GM04503 (cell line): Measurements from ENCODE around the gene BMAL2.

Experiments
- DNase-seq: peaks from one replicate; pipeline ENCODE4 v3.0.0-alpha.2; 2012; ENCODE audit warnings: low read depth

The BMAL2 gene

GRCh38 chr12:27332714-27333402 is at the start of gene BMAL2:
TSS of gene BMAL2 (plus strand) at chr12:27332836. CDS start at chr12:27333073, 237 bp downstream.
- no peak for DNase-seq

- no peak for DNase-seq
Measured at GRCh38 chr12:27284021-27284420, 48.6 kb upstream of the BMAL2 start.

- DNase-seq, result peak; percentile 57
Measured at GRCh38 chr12:27284751-27285150, 47.9 kb upstream of the BMAL2 start.

- no peak for DNase-seq
Measured at GRCh38 chr12:27285403-27285802, 47.2 kb upstream of the BMAL2 start.

- no peak for DNase-seq
Measured at GRCh38 chr12:27289414-27289813, 43.2 kb upstream of the BMAL2 start.

GRCh38 chr12:27290501-27291168 is 42.0 kb upstream of the BMAL2 start:
- no peak for DNase-seq

GRCh38 chr12:27291862-27292261 is 40.8 kb upstream of the BMAL2 start:
- DNase-seq, result no peak

- no peak for DNase-seq
Measured at GRCh38 chr12:27292718-27293117, 39.9 kb upstream of the BMAL2 start.

- DNase-seq, result no peak
Measured at GRCh38 chr12:27293463-27293862, 39.2 kb upstream of the BMAL2 start.

GRCh38 chr12:27296674-27297073 is 36.0 kb upstream of the BMAL2 start:
- no peak for DNase-seq

GRCh38 chr12:27297566-27297965 is 35.1 kb upstream of the BMAL2 start:
- DNase-seq, result no peak

GRCh38 chr12:27299102-27299501 is 33.5 kb upstream of the BMAL2 start:
- DNase-seq, result no peak

GRCh38 chr12:27300226-27300625 is 32.4 kb upstream of the BMAL2 start:
- no peak for DNase-seq

GRCh38 chr12:27303139-27304111 is 29.2 kb upstream of the BMAL2 start:
- no peak for DNase-seq

GRCh38 chr12:27304856-27305255 is 27.8 kb upstream of the BMAL2 start:
- no peak for DNase-seq

- DNase-seq, result no peak
Measured at GRCh38 chr12:27305673-27306456, 26.8 kb upstream of the BMAL2 start.

GRCh38 chr12:27309293-27309994 is 23.2 kb upstream of the BMAL2 start:
- DNase-seq, result no peak

- DNase-seq, result no peak
Measured at GRCh38 chr12:27309995-27310315, 22.7 kb upstream of the BMAL2 start.

- no peak for DNase-seq
Measured at GRCh38 chr12:27316947-27317346, 15.7 kb upstream of the BMAL2 start.

GRCh38 chr12:27319409-27319808 is 13.2 kb upstream of the BMAL2 start:
- DNase-seq, result peak; percentile 49

- no peak for DNase-seq
Measured at GRCh38 chr12:27319848-27320247, 12.8 kb upstream of the BMAL2 start.
